ENCODE results near the gene NBAS.

Gene NBAS

DNA sequence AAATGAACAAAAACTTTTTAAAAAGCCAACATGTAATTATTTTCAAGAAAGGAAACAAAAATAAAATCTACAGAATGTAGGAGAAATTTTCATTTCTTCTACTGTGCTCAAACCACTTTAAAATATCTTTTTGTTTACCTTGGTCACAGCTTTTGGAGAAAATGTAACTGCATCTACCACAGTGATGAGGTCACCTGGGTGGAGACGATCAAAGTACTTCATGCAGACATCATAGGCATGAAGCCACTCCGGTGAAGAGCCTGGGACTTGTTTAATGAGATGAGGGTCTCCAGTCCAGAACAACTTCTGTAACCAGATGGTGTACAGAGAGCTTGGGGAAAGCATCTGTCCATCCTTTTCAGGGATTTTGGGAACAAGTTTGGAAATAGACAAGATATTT lies 285.8 kb downstream of the NBAS start:
- TF ChIP-seq, protein P1, sequence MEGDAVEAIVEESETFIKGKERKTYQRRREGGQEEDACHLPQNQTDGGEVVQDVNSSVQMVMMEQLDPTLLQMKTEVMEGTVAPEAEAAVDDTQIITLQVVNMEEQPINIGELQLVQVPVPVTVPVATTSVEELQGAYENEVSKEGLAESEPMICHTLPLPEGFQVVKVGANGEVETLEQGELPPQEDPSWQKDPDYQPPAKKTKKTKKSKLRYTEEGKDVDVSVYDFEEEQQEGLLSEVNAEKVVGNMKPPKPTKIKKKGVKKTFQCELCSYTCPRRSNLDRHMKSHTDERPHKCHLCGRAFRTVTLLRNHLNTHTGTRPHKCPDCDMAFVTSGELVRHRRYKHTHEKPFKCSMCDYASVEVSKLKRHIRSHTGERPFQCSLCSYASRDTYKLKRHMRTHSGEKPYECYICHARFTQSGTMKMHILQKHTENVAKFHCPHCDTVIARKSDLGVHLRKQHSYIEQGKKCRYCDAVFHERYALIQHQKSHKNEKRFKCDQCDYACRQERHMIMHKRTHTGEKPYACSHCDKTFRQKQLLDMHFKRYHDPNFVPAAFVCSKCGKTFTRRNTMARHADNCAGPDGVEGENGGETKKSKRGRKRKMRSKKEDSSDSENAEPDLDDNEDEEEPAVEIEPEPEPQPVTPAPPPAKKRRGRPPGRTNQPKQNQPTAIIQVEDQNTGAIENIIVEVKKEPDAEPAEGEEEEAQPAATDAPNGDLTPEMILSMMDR (IDR thresholded peaks at IDR 0.05; ENCODE audit: control insufficient read depth, extremely low read depth, insufficient read depth): no peak
- no peak for DNase-seq (ENCODE audit: low read depth)
- no peak overlapping the region for H3K4me3 ChIP-seq (ENCODE audit: low read depth, low read length)

DNA sequence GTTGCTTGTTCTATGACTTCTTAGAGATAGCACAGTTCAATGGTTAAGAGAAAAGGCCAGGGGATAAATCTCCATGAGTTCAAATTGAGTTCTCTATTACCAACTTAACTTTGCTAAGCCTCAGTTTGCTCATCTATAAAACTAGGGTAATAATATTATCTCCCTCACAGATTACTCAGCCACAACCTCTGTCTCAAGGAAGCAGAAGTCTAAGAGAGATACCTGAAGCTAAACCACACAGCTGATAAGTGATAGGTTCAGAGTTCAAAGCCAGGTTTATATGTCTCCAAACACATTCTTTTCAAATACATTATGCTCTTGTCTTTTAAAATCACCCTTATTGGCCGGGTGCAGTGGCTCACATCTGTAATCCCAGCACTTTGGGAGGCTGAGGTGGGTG lies 287.7 kb downstream of the NBAS start:
- TF ChIP-seq, protein P1 (IDR thresholded peaks at IDR 0.05; ENCODE audit: control insufficient read depth, extremely low read depth, insufficient read depth): no peak
- no peak for DNase-seq (ENCODE audit: low read depth)
- H3K4me3 ChIP-seq (ENCODE audit: low read depth, low read length): no peak overlapping the region

DNA sequence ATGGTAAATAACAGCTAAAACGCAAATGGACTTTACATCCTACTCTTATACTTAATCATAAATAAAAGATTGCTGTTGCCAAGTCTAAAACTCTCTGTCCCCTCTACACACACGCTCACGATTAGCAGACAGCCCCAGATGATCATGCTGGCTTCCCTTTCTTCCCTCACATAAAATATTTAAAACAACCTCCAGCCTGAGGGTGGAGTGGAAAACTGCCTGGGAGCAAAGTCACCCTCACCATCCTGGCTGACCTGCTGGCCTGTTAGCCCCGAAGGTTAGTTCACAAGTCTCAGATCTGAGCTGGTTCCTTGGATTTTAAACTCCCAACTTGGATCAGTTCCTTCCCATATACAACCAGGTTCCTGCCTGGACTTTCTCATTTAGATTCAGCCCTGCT lies 288.2 kb downstream of the NBAS start:
- TF ChIP-seq, protein P1 (IDR thresholded peaks at IDR 0.05; ENCODE audit: control insufficient read depth, extremely low read depth, insufficient read depth): no peak
- no peak for DNase-seq (ENCODE audit: low read depth)
- H3K4me3 ChIP-seq (ENCODE audit: low read depth, low read length): no peak overlapping the region

DNA sequence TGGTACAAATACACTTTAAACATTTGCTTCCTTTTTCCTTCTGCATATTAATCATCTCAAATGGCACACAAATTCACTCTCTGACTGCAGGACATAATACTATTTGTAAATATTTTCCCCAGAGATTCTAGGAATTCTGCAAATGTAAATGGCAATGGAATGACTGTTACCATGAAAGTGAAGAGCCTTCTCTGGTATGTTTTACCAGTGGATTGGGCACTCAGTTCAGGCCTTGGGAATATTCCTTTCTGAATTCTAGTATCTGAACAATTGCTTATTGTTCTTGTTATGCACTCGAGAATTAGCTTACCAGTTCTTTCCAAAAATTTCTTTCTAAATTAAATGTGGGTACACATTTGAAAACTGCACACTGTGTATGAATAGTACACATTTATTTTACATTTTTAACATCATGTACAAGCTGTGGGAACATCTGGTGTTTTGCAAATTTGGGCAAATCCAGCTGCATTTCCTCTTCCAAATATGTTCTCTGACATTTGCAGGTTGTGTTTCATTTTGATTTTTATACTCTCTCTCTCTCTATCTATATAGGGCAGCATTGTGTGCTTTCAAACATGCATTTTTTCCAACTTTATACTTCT lies 289.1 kb downstream of the NBAS start:
- DNase-seq (ENCODE audit: low read depth): no peak
- TF ChIP-seq, protein P1 (IDR thresholded peaks at IDR 0.05; ENCODE audit: control insufficient read depth, extremely low read depth, insufficient read depth): no peak
- H3K4me3 ChIP-seq (ENCODE audit: low read depth, low read length): no peak overlapping the region

DNA sequence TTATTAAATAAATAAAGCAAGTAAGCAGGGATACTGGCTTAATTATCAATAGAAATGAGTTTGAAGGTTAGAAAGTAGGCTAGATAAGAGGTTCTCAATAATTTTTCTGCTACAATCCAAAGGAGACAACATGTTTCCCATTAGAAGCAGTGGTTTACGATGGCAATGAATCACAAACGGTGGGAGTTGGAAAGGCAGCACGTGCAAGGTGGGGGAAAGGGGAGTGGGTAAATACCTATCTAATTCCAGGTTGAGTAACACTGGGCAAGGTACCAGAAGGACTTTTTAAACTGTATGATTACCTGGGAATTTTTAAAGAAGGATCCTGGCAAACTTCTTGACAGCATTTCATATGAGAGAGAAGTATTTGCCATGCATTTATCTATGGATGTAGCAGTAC lies 289.9 kb downstream of the NBAS start:
- DNase-seq (ENCODE audit: low read depth): no peak

DNA sequence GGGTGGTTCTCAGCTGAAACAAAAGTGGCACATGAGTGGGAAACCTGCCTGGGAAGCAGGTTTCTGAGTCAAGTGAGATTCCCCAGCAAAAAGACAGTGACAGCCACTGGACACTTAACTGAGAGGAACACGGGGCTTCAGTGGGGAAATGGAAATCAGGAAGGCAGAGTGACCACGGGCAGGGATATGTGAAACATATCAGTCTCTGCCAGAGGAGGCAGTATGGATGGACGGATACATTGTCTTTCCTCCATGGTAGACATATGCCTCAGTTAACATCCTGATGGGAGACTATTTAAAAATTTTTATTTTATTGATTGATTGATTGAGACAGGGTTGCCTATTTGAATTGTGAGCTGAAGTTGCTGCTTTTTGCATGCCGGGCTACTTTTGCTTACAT lies 292.1 kb downstream of the NBAS start:
- TF ChIP-seq, protein P1 (IDR thresholded peaks at IDR 0.05; ENCODE audit: control insufficient read depth, extremely low read depth, insufficient read depth): no peak
- no peak overlapping the region for H3K4me3 ChIP-seq (ENCODE audit: low read depth, low read length)
- no peak for DNase-seq (ENCODE audit: low read depth)

More for the DNA sequence above, 289.9 kb downstream of the NBAS start:
- TF ChIP-seq, protein P1 (IDR thresholded peaks at IDR 0.05; ENCODE audit: control insufficient read depth, extremely low read depth, insufficient read depth): no peak
- no peak overlapping the region for H3K4me3 ChIP-seq (ENCODE audit: low read depth, low read length)

DNA sequence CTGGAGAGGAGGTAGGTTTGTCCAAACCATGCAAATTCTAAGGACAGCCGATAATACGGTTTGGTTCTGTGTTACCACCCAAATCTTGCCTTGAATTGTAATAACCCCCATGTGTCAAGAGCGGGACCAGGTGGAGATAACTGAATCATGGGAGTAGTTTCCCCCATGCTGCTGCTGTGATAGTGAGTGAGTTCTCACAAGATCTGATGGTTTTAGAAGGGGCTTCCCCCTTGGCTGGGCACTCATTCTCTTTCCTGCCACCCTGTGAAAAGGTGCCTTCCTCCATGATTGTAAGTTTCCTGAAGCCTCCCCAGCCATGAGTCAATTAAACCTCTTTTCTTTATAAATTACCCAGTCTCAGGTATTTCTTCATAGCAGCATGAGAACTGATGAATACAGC lies 295.2 kb downstream of the NBAS start:
- no peak overlapping the region for H3K4me3 ChIP-seq (ENCODE audit: low read depth, low read length)
- TF ChIP-seq, protein P1 (IDR thresholded peaks at IDR 0.05; ENCODE audit: control insufficient read depth, extremely low read depth, insufficient read depth): no peak
- no peak for DNase-seq (ENCODE audit: low read depth)
